GM21619 (cell line): ENCODE measurements around the gene BIRC3.

Source experiments
- ATAC-seq: cut with Tn5 transposase; IDR thresholded peaks from one replicate; pipeline ENCODE4 v1.9.1; 2021; ENCODE audit not compliant: unreplicated experiment

BIRC3 gene

DNA sequence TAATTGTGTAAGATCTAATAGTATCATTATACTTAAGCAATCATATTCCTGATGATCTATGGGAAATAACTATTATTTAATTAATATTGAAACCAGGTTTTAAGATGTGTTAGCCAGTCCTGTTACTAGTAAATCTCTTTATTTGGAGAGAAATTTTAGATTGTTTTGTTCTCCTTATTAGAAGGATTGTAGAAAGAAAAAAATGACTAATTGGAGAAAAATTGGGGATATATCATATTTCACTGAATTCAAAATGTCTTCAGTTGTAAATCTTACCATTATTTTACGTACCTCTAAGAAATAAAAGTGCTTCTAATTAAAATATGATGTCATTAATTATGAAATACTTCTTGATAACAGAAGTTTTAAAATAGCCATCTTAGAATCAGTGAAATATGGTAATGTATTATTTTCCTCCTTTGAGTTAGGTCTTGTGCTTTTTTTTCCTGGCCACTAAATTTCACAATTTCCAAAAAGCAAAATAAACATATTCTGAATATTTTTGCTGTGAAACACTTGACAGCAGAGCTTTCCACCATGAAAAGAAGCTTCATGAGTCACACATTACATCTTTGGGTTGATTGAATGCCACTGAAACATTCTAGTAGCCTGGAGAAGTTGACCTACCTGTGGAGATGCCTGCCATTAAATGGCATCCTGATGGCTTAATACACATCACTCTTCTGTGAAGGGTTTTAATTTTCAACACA lies 6.4 kb downstream of the BIRC3 start:
- ATAC-seq, result no peak

DNA sequence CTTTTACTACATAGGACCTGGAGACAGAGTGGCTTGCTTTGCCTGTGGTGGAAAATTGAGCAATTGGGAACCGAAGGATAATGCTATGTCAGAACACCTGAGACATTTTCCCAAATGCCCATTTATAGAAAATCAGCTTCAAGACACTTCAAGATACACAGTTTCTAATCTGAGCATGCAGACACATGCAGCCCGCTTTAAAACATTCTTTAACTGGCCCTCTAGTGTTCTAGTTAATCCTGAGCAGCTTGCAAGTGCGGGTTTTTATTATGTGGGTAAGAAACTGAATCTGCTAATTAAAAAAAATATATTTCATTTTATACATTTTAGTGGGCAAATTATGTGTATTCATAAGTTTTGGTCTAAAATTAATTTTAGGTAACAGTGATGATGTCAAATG lies 7.8 kb downstream of the BIRC3 start:
- ATAC-seq, result no peak

DNA sequence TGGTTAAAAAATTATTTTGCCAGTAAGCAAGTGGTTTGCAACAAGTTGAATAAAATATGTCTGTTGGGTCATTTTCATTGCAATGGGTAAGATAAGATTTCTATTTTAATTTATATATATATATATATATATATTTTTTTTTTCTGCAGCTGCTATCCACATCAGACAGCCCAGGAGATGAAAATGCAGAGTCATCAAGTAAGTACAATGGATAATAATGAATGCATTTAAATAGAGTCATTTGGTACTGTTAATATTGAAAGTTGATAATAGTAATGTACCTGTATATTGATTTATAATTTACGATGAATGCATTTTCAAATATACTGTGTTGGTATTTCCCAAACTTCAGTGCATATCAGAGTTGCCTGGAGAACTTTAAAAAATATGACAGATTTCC lies 11.5 kb downstream of the BIRC3 start:
- ATAC-seq, result no peak

DNA sequence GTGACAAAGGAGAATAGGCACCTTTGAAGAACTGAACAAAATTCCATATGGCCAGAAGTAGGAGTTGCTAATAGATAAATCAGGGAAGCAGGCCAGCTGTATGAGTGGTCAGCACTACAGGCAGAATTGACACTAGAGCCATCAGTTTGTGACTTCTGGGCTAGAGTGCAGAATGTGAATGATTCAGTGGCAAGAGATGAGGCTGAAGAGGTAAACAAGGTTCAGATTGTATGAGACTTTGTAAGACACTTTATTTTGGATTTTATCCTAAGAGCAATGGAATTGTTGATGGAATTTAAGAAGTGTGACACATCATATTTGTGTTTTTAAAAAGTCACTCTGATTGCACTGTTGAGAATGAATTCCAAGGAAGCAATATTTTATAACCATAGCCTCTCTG lies 12.9 kb downstream of the BIRC3 start:
- no peak for ATAC-seq

DNA sequence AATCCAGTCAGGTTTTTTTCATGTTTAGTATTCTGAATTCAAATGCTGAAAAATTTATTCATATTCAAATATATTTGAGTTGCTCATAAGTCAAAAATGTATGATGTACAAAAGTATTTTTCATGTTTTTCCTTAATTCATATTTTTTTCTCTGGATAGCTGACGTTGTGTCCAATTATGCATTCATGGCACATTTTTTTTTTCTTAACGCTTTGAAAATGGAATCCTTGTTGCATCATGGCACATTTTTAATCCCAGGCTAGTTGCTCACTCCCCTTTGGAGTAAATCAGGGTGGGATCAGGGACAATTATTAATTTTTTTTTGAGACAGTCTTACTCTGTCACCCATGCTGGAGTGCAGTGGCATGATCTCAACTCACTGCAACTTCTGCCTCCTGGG lies 14.1 kb downstream of the BIRC3 start:
- ATAC-seq, result no peak

DNA sequence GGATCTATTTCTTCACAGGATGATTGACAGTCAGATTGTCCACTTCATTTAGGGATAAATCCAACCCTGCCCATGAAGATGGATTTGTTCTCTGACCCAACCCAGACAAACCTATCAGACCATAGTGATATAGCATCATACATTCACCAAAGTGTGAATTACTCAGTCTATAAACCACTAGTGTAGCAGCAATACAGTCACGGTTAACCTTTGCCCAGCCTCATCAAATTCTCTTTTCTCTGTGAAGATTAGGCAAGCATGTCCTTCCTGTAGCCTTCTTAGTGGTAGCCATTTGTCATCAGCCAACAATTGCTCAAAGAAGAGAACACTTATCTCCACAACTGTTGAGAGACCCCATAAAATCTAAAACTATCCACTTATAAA lies 15.3 kb downstream of the BIRC3 start:
- no peak for ATAC-seq

DNA sequence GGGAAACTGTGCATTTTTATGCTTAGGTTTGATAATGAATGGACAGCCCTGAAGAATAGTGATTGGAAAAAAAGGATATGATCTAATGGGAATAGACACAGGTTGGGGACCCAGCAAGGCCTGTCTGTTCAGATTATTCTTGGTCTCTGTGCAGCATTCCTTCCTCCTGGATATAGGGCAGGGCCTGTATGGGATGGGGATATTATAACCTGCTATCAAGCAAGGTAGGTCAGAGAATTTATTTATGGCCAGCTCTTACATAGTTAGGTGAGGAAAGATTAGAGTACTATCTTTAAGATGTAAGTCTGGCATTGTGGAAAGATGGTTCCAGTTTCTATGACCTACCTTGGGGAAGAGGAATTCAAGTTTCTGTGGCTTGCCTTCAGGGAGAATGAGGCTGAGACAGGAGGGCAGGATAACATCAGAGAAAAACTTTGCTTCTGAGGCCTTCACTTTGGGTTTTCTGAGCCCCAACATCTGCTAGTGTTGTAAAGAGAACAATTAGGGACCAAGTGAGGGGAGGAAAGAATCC lies 21.3 kb downstream of the BIRC3 start:
- ATAC-seq, result no peak

DNA sequence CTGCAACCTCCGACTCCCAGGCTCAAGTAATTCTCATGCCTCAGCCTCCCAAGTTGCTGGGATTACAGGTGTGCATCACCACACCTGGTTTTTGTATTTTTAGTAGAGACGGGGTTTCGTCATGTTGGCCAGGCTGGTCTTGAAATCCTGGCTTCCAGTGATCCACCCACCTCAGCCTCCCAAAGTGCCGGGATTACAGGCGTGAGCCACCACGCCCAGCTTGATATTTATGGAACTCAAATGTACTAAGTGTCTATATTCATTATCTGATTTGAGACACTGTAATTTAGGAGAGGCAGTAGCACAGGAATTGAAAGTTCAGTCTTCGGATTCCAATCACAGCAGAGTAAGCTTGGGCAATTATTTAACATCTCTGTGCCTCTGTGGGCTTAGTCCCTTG lies 24.0 kb downstream of the BIRC3 start:
- peak; percentile 5 for ATAC-seq

DNA sequence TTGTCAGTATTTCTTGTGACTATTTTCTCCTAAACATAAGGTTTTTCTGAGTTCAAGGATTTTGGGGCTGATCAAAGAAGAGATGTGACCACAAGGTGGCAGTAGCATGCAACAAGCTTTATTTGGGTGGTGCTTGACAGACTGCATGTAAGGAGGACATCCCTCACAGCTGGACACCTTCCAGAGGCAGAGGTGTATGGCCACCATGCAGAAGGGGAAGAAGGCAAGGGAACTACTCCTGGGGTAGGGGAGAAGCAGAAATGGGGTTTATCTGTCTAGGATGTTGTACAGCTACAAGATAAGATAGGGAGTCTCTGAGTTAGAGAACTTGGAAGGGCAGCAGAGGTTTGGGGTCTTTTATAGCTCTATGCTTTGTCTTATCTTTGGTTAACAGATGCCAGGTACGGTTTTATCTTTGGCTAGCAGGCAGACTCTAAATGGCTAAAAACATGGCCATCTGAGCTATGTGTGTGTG lies 24.6 kb downstream of the BIRC3 start:
- ATAC-seq, result peak; percentile 37

DNA sequence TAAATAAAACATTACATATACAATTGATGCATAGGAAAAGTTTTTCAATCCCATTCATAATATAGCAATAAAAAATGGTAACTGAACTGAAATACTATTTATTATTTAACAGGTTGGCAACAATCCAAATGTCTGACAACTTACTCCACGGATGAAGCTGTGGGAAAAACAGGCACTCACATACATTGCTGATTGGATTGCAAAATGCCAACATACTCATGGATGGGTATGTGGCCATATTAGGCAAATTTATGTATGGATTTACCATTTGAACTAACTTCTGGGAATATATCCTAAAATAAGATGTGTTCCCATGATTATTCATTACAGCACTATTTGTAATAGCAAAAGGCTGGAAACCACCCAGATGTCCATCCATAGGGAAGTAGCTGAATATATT lies 26.5 kb downstream of the BIRC3 start:
- ATAC-seq, result no peak

DNA sequence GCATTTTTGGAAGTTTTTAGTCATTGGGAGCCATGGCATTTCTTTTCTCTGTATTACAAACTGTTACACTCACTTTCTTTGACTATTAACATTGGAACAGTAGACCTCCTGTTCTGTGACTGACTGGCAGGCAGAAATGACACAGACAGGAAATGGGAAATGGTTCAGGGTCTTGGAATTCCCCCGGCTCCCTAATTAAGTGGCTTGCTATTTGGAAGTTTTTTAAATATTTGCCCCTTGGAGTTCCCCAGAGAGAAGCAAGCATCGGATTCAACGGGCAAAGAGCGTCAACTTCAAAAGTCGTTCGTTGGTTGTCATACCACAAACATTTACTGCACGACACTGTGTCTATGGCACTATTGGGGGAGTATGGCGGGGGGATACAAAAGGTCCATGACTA lies 28.6 kb downstream of the BIRC3 start:
- no peak for ATAC-seq

DNA sequence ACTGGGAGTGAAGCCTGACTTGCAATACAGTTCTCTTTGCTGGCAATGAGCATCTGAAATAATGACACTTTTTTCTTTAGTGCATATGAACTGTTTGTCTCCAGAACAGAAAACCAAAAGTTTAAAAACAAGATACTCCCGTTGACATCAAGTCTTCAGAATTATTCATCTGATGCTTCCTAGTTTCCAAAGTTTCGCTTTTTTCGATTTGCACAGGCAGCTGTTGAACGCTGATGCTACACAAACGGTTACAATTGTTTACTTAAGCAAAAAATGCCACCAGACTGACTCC lies 29.1 kb downstream of the BIRC3 start:
- ATAC-seq, result no peak

DNA sequence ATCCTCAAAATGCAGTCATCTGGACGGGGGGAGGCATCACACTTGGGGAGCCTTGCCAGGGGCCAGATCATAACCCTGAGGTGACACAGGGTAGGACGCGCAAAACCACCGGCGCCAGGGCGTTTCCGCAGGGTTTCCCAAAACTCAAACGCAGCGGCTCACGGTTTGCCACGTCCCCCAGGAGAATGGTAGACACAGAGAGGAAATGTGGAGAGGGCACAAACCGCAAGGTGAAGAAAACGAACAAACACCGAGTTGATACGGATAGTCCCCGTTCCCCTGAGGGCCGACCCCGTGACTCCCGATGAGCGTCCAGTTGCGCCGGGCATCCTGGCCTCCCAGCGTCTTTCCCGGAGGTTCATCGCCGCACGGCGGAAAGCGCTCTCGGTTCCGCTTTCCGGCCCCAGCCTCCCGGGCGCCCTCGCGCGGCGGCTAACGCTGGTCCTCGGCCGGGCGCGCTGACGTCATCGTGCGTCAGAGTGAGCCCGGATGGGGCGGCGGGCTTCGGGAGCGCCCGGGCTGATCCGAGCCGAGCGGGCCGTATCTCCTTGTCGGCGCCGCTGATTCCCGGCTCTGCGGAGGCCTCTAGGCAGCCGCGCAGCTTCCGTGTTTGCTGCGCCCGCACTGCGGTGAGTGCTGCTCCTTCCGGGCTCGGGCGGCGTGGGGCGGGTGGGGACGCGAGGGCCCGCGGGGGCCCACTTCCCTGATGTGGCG lies 29.6 kb downstream of the BIRC3 start, which contains the start of gene BIRC2:
BIRC2 (plus strand) TSS at position 467 of the 714 bp plus-strand sequence. CDS start 2,641 bp downstream, outside the sequence.
- ATAC-seq, result peak; percentile 83

DNA sequence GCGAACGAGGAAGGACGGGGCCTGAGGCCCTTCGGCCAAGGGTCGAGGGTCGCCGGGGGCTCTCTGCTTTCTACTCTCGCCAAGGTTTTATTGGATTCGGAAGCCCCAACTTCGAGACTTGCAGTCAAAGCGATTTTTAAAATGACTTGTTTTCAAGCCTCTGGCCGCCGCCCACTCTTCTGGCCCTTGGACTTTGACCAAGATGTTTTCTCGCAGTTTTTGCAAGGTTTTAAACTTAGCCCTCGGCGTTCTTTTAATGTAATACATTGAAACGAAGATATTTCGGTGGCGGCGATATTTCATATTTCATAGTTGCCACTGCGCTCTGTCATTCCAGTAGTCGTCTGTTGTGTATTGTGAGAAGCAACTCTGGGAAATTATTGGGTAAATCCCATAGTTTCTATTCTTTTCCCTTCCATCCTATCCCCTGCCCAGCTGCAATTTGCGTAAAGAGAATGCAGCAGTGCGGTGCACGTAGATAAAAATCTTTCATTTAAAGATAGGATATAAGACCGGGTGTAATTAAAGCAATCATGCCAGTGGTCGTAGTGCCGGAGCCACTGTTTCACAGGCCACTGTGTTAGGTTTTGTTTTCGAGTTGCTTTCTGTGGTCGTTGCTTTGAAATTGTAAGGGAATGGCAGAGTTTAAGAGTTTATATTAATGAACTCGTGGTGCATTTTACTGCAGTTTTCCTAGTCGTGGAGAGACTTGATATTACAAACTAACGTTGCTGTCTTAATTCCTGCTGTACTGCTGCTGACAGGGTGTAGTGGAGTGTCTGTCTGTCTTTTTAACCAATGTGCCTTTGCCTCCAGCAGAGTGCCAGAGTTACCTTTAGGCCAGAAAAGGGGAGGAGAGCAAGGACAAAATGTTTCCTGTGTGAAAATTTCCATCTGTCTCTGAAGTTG lies 30.4 kb downstream of the BIRC3 start:
- ATAC-seq, result peak; percentile 15

DNA sequence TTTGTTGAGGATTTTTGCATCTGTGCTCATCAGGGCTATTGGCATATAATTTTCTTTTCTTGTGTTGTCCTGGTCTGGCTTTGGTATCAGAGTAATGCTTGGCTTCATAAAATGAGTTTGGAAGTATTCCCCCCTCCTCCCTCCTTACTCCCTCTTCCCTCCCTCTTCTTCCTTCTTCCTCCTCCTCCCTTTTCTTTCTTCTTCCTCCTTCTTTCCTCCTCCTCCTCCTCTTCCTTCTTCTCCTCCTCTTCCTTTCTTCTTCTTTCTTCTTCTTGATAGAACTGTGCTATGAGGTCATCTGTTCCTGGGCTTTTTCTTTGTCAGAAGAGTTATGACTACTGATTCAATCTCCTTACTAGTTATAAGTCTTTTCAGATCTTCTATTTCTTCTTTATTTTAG lies 39.8 kb downstream of the BIRC3 start:
- no peak for ATAC-seq

DNA sequence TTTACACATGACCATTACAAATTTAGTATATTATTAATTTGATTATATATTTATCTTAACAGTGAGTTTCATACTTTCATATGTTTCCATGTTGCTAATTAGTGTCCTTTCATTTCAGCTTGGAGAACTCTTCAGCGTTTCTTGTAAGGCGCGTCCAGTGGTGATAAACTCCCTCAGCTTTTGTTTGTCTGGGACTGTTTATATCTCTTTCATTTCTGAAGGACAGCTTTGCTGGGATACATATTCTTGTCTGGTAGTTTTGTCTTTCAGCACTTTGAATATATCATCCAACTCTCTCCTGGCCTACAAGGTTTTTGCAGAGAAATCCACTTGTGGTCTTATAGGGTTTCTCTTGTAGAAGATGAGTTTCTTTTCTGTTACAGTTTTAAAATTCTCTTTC lies 42.1 kb downstream of the BIRC3 start:
- no peak for ATAC-seq

DNA sequence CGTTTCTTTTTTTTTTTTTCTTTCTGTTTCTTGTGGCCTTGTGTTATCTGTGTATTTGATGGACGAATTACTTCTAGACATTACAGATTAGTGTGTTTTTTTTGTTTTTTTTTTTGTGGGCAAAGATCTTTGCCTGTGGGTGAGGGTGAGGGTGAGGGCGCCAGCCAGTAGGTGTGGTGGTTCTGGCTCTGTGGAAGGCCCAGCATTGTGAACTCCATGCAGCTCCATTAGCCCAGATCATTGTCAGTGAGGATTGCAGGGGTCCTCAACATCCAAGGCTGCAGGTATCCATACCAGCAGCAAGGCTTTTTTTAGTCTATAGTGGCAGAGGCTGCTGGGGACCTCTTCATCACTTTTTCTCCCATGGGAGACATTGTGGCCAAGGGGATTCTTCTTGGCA lies 43.4 kb downstream of the BIRC3 start:
- ATAC-seq, result no peak

DNA sequence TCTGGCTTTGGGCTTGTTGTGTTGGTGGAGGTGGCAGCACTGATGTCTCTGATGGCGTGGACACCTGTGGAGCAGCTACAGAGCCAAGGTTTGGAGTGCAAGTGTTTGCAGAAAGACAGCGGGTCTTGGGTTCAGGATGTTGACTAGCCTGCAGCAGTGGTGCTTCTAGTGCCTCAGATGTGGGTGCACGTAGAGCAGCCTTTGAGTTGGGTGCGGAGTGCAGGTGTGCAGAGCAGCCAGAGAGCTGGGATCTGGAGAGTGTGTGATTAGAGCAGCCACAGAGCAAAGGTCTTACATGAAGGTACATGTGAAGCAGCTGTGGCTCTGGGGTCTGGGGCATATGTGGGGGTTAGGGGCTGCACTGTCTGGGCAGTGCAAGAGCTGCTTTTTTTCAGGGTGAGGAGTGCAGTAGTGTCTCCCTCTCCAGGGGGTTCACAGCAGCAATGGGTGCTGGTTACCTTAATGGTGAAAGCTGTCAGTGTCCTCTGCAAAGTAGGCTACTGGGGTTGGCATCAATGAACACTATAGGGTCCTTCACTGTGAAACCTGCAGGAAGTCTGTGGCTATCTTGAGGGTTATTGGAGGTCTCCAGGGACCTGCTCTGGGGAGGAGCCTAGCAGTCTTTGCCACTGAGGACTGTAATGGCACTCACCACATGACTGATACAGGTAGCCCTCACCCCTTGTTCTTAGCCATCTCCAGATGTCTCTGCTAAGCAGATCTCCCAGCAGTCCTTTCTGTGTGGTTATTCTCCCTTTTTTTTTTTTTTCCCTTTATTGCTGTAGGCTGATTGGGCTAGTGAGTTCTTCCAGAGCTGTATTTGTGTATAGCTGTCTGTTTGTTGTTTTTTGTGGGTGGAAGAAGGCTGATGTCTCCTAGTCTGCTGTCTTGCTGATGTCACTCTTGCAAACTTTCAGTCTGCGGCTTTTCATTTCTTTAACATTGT lies 44.1 kb downstream of the BIRC3 start:
- ATAC-seq, result peak; percentile 92

DNA sequence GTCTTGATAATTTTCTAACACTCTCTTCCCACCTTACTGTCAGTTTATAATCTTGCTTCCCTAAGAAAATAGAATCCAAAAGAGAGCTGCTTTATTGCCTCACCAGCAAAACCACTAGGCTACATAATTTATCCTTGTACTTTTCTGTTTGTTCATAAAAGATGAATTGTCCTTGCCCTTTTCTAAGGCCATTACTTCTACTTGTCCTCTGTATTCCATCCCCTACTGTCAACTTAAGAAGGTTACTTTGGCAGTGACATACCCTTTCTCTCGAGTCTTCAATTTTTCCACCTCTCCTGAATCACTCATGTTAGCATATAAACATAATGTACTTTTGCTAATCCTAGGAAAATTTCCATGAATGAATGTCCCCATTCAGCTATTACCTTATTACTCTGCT lies 47.7 kb downstream of the BIRC3 start:
- no peak for ATAC-seq

DNA sequence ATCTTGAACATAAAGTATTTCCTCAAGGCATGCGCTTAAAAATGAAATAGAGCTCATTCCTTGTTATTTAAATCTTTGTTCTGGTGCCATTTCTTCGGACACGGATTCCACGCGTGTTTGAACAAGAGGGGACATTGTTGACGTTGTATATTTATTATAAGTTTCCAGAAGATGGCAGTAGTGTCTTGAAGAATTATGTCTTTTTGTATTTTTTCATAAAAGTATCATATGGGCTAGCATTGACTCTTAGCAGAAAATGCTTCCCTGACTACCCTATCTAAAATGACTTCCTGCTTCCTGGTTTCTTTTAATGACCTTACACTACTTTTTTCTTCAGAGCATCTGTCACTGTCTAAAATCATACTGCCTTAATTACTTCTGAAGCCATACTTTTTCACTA lies 50.1 kb downstream of the BIRC3 start:
- ATAC-seq, result no peak
